Left renal pelvis (tissue), 4 donors: ENCODE results near the gene NINJ2. TPM values are rescaled to one million over a fixed set of nuclear protein-coding genes. Genes with fewer than 3 reads are reported as not detected.

Experiments
- DNase-seq, 4 donors: peaks; one replicate each; pipeline ENCODE4 v3.0.0-alpha.2; 2013; ENCODE audit warnings: low read depth in 4 of 4, low spot score in 3 of 4
- polyA plus RNA-seq, 4 donors: library from polyadenylated mRNA; unstranded; fragments of 120-200 nt; gene quantifications; one replicate each; pipeline ENCODE4 v1.2.1, GENCODE V29; 2013; ENCODE audit not compliant: insufficient read length in 4 of 4

Gene NINJ2
- polyA plus RNA-seq, 4 donors, result 1.2 to 4.6 (median 1.9) TPM

DNA sequence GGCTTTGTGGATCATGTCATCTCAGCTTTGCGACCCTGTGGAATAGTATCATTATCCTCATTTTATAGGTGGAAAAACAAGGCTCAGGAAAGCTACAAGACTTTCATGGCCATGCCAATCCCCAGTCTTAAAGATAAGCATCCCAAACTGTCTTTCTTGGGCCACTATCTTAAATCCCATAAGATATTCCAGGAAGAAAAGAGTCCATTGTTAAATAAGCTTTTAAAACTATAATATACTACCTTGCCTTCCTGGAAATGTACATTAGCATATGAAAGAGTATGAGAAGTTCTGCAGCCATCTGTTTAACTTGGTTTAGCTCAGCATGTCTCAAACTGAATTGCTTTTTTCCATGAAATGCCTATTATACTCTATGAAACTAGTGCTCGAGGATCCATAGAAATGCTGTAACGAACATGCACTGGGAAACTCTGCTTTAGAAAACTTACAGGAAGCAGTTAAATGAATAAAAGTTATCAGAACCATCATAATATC, 126.4 kb downstream of the NINJ2 start:
- no peak for DNase-seq

DNA sequence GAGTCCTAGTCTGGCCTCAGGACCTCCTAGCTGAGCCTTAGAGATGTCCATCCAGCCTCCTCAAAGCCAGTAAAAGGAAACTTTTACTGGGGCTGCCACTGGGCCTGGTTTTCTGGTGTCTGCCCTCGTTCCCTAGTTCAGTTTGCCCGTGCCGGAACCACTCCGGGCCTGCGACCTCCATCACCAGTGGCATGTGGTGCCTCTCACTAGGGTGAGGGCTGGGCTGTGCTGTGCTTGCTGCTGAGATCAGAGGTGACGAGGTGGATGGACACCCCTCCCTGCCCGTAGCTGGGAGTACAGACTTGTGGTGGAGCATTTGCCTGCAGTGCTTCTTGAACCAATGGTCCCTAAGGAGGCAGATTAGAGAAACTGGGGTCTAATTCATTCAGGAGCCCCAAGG, 127.8 kb downstream of the NINJ2 start:
- no peak for DNase-seq

GRCh38 chr12:534216-534615, 129.0 kb downstream of the NINJ2 start:
- no peak for DNase-seq

GRCh38 chr12:533718-534117, 129.5 kb downstream of the NINJ2 start:
- DNase-seq, result no peak

- DNase-seq, result no peak
Observed at GRCh38 chr12:532908-533565, 130.2 kb downstream of the NINJ2 start.

- no peak for DNase-seq
Observed at GRCh38 chr12:531951-532585, 131.2 kb downstream of the NINJ2 start.

DNA sequence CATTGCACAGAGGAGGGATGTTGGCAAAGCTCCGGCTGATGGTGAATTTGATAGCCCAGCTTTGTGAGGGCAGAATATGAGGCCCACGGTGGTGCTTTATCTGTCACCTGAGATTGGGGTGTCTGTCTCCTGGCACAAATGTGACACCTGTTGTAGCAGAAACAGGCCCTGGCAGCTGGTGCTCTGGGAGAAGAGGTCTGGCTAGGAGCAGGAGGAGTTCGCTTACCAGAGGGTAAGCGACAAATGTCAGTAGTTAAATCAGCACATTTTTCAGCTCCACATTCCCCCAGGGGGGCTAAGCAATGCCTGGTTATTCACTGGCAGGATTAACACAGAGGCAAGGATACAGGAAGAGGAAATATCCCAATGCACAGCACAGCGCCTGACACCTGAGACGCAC, 132.4 kb downstream of the NINJ2 start:
- DNase-seq, result no peak

- DNase-seq, result no peak
Observed at GRCh38 chr12:530308-530707, 132.9 kb downstream of the NINJ2 start.

GRCh38 chr12:527729-528128, 135.5 kb downstream of the NINJ2 start:
- DNase-seq, result no peak

DNA sequence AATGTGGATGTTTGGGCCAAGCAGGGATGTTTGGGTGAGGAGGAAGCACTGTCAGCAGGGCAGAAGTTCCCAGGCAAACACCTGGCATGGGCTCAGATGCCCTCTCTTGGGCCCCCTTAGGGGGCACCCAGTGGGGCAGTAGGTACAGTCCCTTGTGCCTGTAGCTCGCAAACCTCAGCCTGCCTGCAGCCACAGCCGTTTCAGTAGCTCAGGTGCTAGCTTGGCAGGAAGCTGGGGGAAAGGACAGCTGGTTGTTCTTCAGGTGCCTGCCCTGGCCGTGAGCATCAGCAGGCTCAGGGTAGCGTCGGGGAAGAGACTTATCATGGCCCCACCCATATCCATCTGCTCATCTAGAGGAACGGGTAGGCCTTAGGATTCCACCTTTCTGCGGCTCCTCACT, 136.0 kb downstream of the NINJ2 start:
- DNase-seq, result no peak

DNA sequence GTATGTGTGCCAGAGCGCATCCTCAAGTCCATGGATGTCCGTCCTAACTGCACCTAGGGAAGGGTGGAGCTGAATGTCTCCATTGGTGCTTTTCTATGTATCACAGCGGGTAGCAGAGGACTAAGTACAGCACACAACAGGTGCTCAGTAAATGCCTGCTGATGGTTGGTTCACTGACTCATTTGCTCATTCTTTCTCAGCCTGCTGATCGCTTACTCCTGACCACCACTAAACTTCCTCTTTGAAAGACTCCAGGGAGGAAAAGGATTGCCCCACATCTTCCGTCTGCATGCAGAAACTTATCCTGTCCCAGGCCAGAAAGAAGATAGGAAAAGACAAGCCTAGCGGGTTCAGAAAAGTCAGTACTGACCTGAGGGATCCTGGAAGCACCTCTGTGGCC, 137.2 kb downstream of the NINJ2 start:
- no peak for DNase-seq

DNA sequence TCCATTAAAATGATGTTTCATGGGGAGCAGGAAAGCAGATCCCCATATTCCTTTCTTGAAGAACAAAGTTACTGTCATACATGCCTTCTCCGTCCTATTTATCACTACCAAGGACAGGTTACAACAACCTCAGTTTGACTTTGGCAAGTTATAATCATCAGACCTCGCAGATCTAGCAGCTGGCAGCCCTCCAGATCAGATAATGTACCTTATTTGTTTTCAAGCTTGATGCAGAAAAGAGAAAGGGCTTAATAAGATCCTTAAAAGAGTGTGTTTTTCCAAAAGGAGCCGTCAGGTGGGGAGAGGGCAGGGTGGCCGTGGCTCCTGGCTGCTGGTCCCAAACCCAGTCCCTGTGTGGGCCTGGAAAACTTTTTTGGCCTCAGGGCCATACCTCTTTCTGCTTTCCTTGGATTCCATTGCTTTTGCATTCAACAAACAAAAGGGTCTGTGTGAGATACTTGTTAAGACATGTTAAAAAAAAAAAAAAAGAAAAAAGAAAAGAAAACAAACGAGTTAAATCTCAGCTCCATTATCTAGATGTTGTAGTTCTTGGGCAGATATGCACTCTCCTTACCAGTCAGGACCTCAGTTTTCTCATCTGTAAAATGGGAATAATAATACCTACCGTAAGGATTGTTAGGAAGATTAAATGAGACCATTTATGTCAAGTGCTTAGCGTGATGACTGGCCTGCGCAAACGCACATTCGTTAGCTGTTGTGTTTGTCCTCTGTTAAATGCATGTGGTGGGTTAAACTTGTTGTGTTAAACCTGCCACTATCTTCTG, 138.9 kb downstream of the NINJ2 start:
- no peak for DNase-seq

DNA sequence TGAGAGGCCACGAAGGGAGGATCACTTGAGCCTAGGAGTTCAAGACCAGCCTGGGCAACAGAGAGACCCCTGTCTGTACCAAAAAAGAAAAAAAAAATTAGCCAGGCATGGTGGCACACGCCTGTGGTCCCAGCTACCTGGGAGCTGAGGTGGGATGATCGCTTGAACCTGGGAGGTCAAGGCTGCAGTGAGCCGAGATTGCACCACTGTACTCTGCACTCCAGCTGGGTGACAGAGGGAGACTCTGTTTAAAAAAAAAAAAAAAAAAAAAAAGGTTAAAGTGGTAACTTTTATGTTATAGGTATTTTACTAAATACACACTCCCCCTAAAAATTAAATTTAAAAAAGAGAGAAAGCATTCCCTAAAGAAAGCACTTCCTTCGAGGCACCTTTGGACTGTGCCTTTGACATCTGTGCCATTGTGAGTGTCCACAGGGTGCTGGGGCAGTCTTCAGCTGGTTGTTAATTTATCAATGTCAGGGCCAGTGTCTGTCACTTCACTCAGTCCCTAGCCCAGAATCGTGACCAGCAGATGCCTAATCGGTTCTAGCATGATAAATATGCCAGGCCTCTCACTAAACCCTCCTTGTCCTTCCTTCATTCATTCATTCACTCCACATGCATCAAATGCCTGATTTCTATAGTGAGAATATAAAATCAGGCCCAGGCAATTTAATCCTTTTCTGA, 140.4 kb downstream of the NINJ2 start:
- DNase-seq, result no peak

GRCh38 chr12:520119-520518, 143.1 kb downstream of the NINJ2 start:
- DNase-seq, result no peak

DNA sequence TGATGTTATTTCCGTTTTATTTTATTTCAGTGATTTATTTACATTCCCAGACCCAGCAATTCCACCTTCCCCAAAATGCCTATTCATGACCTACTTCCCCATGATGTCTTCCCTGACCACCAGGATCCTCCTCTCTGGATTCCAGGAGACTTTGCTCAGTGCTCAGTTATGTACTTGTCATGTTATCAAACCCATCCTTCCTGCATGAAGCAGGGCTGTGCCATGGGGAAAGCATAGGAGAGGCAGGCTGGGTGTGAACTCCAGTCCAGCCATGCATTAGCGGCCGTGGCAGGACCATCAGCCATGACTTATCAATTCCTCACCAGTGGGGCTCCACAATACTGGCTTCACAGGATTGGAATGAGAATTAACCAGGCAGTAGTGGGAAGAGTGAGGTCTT, 145.7 kb downstream of the NINJ2 start:
- DNase-seq, result no peak

Other genes starting within 250 kb of the NINJ2 start
- gene B4GALNT3, start 203.5 kb downstream of the NINJ2 start, polyA plus RNA-seq, result 10 to 100 TPM in 3 of 4 donors, 1 to 10 TPM in 1; 7.3 to 22.2 (median 15.7) TPM
- gene WNK1, start 89.1 kb upstream of the NINJ2 start, polyA plus RNA-seq, result 100 to 1,000 TPM in 3 of 4 donors, 10 to 100 TPM in 1; 71.8 to 112 (median 103) TPM